RCC 7860 (cell line): ENCODE measurements around the gene NME3.

Experiments
- DNase-seq: peaks from one replicate; pipeline ENCODE4 v3.0.0-alpha.2; 2015; ENCODE audit warnings: low spot score
- FAIRE-seq: peaks from 2 replicates; lab custom pipeline; 2012; peaks lifted over from hg19 to GRCh38; lab: Jason Lieb, UNC

The NME3 gene

DNA sequence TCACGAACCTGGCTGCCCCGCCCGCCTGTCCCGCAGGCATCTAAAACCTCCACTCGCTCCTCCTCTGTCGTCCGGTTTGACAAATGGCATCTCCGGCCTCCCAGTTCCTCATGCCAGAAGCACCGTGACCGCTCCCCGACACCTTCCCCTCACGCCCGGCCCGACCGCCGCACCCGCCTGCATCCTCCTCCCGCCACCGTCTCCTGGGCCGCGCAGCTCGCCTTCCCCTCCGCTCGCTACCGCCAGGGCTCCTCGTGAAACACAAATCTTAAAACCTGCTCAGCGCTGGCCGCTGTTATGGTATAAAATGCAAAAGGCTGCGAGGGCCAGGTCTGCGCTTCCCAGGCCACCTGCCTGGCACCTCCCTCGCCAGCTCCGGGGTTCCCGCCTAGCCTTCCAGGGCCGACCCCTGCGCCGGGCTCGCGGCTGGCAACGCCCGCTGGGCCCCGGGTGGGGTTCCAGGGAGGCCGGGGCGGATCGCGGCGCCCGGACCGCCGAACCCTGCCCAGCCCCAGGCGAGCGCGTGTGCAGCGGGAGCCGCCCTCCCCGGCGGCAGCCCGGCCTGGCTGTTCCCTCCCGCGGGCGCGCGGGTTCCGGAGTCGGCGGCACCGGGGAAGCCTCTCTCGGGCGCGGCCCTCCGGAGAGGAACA, 10.5 kb upstream of the NME3 start:
- FAIRE-seq: no peak
- no peak for DNase-seq

DNA sequence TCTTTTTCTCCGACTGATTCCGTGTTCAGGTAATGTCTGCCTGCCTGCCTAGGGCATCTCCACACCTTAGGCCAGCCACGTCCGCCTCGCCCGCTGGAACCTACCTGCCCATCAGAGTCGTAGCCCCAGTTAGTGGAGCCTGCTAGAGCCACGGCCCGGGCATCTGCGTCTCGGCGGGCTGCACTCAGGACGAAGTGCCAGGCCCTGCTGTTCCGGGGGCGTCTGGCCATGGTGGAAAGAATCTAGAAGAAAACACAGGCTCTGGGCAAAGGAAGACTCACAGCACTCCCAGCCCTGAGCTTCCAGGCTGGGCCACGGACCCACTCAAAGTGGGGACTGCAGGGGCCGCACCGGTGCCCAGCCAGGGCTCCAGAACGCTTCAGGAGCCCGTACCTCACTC, 9.9 kb upstream of the NME3 start:
- no peak for DNase-seq
- no peak for FAIRE-seq

DNA sequence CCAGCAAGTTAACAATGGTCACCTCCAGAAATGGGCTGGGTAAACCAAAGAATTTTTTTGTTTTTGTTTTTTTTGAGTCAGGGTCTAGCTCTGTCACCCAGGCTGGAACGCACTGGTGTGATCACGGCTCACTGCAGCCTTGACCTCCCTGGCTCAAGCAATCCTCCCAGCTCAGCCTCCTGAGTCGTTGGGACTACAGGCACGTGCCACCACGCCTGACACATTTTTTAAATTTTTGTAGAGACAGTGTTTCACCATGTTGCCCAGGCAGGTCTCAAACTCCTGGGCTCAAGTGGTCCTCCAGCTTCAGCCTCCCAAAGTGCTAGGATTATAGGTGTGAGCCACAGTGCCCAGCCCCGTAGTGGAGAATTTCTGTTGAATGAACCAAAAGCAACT, 9.3 kb upstream of the NME3 start:
- no peak for DNase-seq
- FAIRE-seq: no peak

DNA sequence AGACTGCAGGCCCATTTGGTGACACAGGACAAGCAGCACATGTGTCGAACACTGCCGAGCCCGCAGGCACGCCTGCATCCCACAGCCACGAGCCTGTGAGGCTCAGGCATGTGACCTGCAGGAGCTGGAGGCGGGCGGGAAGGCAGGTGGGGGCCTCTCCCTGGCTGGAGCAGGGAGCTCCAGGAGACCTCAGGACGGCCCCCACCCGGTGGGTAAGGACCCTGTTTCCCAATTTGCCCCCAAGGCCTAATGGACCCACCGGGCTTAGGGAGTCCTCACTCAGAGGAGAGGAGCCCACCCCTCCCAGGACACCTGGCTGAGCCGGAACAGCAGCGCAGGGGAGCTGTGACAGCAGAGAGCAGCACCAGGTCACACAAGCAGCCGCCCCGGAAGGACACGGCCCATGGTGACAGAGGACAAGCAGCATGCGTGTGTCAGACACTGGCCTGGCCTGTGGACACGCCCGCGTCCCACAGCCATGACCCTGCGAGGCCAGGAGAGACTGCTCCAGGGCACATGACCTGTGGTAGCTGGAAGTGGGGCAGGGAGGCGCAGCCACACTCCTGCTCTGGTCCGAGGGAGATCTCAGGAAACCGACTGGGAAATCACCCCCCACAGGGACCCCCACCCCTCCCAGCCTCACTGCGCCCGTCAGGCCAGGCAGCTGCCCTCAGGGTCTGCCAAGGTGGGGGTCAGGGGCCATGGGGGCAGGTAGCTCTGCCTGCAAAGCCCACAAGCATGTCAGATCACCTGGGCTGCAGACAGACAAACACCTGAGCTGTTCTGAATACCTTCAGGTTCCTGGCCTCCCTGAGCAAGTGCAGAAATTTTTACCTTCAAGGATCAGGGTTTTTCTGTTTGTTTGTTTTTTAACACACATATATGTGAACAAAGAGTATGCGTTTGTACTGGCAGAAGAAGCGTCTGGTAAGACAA, 8.7 kb upstream of the NME3 start:
- DNase-seq (no peak), FAIRE-seq (no peak)

DNA sequence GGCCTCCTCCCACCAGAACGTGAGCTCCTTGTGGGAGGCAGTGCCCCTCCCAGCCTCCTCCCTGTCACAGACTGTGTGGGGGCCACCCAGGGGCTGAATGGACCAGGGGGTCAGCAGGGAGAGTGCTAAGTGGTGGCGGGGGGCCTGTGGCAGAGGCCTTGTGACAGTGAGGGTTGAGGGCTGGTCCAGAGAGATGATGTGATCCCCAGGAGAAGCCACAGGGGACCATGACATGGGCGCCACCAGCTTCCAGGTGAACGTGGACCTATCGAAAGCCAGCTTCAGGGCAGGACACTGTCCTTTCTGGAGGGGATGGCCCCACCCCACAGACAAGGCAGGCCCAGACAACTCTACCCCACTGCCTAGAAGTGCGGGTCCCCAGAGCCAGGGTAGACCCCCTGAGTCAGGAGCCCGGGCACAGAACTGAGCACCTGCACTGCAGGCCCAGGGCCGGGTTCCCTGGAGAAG, 7.9 kb upstream of the NME3 start:
- DNase-seq (no peak), FAIRE-seq (no peak)

DNA sequence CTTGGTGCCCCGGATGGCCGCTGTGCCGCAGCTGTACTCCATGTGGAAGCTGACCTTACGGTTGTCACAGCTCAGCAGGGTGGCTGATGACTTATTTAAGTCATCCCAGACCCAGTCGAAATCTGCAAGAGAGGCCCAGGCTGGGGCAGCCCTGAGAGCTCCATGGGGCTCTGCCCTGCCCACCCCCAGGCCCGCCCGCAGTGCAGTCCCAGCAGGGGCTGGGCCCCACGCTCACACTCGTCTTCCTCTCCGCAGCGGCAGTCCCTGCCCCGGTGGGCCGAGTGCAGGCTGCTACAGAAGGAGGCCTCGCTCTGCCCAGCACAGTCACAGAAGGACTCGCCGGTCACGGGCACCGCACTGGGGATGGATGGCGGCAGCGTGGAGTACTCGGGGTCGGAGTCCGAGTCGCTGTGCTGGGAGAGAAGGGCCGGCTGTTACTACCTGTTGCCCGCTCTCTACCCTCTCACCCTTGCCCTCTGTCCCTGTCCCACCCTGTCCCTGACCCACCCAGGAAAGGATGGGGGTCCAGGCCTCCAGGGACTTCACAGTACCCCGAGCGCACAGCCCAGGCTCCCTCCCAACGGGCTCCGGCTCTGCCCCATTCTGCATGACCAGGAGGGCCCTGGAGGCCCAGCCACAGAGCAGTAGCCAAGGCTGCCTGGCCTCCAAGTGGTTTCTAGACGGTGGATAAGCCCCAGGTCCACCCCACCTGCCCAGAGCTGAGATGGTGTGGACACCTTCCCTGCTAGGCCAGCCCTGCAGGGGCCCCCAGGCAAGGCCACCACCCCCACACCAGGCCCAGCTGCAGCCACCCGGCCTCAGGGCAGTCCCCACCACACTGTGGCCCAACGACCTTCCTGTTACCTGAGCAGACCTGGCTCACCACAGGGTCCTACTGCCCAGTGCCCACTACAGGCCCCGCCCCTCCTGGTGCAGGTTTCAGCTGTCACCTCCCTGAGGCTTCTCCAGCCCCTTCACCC, 7.1 kb upstream of the NME3 start:
- FAIRE-seq: no peak

DNA sequence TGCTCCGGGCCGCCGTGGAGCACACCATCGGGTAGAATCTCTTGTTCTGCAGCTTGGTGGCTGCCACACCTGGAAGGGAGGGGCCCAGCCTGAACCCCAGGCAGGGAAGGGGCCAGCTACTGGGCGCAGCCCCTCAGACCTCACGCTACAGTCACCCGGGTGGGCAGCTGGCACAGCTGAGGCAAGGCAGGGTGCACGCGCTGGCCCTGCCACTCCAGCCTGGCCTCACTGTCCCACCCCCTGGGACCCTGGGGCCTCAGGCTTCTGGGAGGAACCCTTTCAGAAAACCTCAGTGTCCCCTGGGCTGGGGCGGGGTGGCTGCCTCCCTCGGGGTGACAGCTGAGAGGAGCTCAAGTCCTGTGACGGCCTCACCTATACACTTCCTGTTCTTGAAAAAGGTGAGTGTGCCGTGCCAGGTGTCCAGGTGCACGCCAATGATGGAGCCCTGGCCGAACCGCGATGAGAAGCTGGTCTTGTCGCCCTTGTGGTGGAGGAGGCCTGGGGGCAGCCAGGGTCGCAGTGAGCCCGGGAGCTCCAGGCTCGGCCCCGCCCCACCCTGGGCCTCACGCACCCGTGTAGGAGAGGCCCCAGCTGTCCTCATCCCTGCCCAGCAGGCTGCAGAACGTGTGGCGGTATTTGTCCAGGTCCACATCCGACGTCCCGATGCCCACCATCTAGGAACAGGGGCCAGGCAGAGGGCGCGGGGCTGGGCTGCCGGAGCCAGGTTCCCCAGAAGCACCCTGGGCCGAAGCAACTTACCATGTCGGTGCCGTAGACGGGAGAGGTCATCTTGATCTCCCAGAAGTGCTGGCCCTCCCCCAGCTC, 6.2 kb upstream of the NME3 start:
- DNase-seq (no peak), FAIRE-seq (no peak)

More for the DNA sequence above, 7.1 kb upstream of the NME3 start:
- DNase-seq: no peak

DNA sequence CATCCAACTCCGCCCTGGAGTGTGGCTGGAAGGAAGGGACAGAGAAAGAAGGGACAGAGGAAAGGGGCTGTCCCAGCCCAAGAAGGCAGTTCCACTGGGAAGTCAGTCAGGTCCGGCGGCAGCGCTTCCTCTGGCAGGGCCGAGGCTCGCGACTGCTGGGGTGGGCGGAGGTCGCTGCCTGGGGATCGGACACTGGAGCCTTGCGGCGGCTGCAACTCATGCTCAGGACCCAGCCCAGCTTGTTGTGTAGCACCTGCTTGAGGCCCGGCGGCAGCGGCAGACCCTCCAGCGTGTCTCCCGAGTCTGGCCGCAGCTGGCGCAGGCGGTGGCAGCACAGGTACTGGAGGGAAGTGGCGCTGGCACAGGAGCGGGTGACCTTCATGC, 5.6 kb upstream of the NME3 start:
- FAIRE-seq (no peak), DNase-seq (no peak)

DNA sequence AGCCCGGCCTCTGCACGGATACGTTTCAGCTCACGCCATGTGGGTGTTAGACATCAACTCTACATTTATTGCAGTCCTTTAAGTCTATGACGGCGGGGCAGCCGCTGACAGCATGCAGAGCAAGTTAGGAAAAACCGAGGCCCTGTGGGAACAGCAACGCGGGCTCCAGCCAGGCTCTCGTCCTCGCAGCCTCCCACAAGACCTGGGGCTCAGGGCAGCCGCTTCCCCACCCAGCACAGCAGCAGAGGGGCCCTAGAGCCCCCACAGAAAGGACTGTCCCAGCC, 5.3 kb upstream of the NME3 start:
- DNase-seq: no peak
- no peak for FAIRE-seq

DNA sequence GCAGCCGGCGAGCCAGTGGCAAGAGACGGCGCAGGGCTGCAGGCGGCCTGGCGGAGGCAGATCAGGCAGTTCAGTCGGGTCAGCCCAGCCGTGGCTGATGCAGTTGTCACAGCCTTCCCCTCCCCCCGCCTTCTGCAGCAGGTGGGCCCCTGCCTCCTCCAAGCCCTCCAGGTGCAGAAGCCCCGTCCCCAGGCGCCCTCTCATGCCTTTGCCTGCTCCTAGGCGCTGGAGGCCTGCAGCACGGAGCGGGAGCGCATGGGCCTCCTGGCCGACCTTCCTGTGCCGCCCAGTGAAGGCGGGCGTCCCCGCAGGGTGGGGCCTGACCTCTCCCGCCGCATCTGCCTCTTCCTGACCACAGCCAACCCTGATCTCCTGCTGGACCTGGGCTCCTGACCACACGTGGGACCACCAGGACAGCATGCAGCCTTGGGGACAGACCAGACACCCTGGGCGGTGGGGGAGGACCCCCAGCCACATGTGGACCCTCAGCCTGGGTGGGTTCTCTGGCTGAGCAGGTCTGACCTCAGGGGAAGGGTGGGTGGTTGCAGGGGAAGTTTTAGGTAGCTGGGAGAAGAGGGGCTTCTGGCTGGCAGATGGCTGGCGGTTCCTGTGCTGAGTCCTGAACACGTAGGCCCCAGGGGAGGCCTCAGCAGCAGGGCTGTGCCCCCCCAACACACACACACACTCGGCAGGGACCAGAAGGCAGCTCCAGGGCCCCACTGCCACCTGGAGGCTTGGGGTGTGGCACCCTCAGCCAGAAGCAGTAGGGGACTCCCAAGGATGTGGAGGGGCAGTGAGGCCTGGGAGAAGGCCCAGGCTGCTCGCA, 4.7 kb upstream of the NME3 start:
- FAIRE-seq (no peak), DNase-seq (no peak)

DNA sequence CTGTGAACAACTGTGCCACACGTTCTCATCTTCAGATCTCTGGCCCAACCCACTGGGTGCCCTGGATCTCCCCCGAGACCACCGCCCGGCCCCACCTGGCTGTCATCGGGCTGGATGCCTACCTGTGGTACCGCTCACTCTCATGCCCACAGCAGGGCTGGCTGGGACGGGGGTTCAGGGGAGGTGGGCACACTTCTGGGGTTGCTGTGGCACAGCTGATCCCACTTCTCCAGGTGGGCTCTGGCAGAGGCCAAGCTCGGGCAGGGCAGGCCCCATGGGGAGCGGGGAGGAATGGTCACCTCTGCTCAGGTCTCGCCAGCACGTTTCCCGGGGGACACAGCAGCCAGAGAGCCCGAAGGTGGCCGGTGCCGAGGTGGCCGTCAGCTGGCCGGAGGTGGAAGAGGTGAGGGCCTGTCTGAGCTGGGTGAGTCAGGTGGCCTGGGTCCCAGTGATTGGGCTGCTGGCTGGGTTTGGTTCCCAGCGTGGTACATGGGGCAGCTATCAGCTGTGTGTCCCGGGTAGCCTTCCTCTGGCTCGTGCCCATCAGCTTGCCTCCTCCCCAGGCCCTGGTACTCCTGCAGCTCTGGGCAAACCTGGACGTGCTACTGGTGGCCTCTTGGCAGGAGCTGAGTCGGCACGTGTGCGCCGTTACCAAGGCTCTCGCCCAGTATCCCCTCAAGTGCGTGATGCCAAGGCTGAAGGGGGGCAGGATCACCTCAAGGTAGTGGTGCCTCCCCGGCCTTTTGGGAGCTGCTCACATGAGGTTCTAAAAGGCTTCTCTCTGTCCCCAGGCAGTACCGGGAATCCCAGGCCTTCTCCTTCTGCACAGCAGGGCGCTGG, 3.9 kb upstream of the NME3 start:
- DNase-seq (no peak), FAIRE-seq (no peak)

DNA sequence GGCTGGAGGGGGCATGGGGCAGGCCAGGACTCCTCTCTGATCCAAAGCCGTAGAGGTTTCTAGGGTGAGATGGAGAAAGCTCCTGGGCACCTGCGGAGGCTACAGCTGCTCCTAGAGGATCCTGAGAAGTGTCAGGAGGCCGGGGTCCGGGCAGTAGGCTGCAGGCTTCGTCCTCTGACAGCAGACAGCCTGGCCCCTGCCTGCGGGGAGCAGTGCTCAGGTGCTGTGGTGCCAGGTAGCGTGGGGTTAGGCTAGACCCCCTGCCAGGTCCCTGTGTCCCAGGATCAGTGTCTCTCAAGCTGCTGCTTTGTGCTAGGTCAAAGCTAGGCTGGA, 3.1 kb upstream of the NME3 start:
- DNase-seq (no peak), FAIRE-seq (no peak)

DNA sequence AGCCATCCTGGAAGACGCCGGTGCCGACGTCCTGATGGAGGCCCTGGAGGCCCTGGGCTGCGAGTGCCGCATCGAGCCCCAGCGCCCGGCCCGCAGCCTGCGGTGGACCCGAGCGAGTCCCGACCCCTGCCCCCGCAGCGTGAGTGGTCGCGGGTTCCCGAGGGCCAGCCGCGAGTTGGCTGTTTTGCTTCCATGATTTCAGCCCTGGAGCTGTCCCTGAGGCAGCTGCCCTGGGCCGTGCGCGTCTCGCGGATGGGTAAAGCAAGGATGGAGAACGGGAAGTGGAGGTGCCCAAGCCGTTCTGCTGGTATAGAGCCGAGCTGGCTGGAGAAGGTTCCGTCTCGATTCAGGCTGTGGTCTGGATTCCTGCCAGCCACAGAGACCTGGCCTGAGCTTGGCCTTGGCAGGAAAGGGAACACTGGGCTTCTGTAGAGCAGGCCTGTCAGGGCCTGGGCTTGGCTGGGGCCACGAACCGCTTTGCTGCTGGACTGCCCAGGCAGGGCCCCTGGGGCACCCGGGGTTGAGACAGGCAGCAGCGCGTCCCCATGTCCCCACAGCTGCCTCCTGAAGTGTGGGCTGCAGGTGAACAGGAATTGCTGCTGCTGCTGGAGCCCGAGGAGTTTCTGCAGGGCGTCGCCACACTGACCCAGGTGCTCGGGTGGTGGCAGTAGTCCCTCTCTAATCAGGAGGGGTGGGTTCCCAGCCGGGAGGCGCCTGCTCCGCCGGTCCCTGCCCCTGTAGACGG, 2.5 kb upstream of the NME3 start:
- DNase-seq: no peak
- FAIRE-seq: no peak

DNA sequence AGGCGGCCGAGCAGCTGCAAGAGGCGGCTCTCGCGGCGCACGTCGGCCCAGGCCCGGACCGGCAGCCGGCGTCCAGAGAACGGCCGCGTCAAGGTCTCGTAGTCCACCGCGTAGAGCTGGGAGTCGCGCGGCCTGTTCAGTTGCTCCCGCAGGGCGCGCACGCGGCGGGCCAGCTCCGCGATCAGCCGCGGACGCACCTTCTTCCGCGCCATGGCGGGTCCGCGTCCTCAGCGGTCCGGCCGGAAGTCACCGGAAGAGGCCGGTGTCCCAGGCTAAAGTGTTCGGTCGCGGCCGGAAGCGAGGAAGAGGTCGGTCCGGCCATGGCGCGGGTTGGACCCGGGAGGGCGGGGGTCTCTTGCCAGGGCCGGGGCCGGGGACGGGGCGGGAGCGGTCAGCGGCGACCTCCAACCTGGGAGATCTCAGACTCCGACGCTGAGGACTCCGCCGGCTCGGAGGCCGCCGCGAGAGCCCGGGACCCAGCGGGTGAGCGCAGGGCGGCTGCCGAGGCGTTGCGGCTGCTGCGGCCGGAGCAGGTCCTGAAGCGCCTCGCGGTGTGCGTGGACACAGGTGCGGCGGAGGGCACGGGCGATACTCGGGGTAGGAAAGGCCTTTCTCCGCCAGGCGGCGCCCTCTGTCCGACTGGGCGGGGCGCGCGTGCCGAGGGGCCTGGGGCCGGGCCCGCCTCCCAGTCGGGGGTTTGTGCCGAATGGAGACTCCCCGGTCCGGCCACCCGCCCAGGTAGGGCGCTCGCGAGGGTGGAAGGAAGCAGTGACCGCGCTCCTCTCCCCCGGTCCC, 1.8 kb upstream of the NME3 start, which contains the start of gene MRPS34:
MRPS34 (minus strand) TSS at position 227 of the 795 bp plus-strand sequence; CDS start at position 212, 15 bp downstream.
- FAIRE-seq: no peak
- peak; percentile 73 for DNase-seq

DNA sequence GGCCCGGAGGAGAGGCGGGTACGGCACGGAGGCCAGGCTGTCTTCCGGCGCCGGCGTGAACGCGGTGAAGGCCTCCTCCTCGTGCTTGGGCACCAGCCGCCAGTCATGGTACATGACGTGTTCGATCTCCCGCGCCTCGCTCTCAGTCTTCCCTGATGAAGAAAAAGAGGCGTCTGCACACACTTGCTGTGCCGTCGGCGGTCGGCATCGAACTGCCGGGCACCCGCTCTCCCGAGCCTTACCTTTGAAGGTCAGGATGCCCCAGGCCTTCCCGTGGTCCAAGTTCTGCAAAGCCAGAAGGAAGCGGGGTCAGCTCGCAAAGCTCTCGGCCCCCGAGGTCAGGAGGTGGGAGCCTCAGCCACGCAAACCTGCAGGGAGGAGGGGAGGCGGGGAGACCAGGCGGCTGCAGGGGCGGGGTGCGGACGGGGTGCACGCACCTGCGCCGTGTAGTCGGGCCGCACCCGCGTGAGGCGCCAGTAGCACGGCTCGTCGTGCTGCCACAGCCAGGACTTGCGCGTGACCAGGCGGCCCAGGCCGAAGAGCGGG, 1.1 kb upstream of the NME3 start, which contains the start of gene EME2:
EME2 (plus strand) TSS at position 449 of the 546 bp plus-strand sequence. CDS start 418 bp downstream, outside the sequence.
- DNase-seq (peak; percentile 37), FAIRE-seq (no peak)

DNA sequence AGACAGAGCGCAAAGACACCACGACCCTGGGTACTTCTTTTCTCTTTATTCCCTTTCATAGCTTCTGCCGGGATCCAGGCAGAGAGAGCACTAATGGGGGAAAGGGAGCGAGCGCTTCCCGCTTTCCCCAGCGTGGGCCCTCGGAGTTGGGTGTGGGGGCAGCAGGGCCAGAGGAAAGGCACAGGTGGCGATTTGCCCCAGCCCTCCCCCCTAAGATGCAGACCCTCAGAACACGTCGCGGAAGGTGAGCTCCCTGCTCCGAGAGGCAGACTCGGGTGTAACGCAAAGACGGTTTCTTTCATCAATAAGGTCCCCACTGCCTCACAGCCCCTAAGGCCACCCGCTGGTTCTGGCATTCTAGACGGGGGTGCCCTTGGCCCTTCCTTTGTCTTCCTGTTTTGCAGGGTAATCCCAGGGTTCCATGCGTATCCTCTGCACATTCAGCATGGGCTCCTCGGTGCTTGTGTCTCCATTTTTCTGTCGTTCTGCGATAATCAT, 570 bp upstream of the NME3 start:
- no peak for FAIRE-seq

More for the DNA sequence above, 570 bp upstream of the NME3 start:
- DNase-seq: no peak
